Measurements from ENCODE around the gene EPHA10. TPM values are rescaled to one million over a fixed set of nuclear protein-coding genes. Genes with fewer than 3 reads are reported as not detected.

The EPHA10 gene
- total RNA-seq, 2 donors from 2014 or later: 0.74 to 1.00 TPM

DNA sequence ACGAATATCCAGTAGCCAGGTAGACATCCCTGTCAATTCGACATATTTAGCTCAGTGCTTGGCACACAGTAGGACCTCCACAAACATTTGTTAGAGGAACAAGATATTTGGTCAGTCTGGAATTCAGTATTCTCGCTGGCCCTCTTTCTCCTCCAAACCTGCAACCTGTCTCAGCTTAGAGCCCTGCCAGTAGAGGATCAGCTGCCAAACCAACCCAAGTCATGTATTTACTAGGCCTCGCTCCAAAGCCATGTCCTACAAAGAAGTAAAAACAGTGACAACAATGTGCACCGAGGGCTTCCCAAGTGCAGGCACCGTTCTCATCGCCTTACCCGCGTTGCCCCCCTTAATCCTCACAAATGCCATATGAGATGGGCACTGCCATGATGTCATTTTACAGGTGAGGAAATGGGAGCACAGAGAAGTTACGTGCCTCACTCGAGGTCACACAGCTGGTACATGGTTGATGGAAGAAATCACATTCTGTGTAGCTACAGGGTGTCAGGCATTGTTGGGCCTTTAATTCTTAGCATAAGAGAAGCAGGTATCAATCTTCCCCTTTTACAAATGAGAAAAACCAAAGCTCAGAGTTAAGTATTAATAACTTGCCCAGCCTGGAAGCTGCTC is 98.6 kb downstream of the EPHA10 start:
- Mint-ChIP-seq H3K27ac (no peak overlapping the region), H3K9me3 (no peaks in the 10 kb centered on the region), H3K4me1 (ENCODE audit: low read depth) (no peaks in the 10 kb centered on the region), H3K4me3 (no peak overlapping the region), H3K27me3 (ENCODE audit: low read depth) (peaks cover 4% of the 10 kb centered on the region), H3K36me3 (ENCODE audit: insufficient read depth in 2 of 2) (no peaks in the 10 kb centered on the region)
- no peak for ATAC-seq (replicated peaks in 1 of 2)
- DNase-seq: no peak

Other genes with a start within 250 kb of the EPHA10 start
- gene SNIP1, start 210.8 kb downstream of the EPHA10 start, total RNA-seq: 10 to 100 TPM; 26.5 to 29.1 TPM
- under 1 TPM; 0.41 to 0.81 TPM for gene DNALI1, start 208.2 kb downstream of the EPHA10 start, total RNA-seq
- 10 to 100 TPM; 47.3 to 52.9 TPM for gene GNL2, start 169.2 kb downstream of the EPHA10 start, total RNA-seq
- not detected for gene RSPO1, start 130.2 kb downstream of the EPHA10 start, total RNA-seq
- gene CDCA8, start 72.6 kb downstream of the EPHA10 start, total RNA-seq: 10 to 100 TPM; 65.8 to 94.0 TPM
- 1 to 10 TPM; 1.9 to 2.4 TPM for gene MANEAL, start 28.7 kb upstream of the EPHA10 start, total RNA-seq
- gene C1orf122, start 42.7 kb upstream of the EPHA10 start, total RNA-seq: 10 to 100 TPM; 21.1 to 21.8 TPM
- gene YRDC, start 43.1 kb upstream of the EPHA10 start, total RNA-seq: 10 to 100 TPM; 30.0 to 31.3 TPM
- 10 to 100 TPM; 26.8 to 28.1 TPM for gene MTF1, start 94.5 kb upstream of the EPHA10 start, total RNA-seq
- 10 to 100 TPM; 44.7 to 53.6 TPM for gene INPP5B, start 181.9 kb upstream of the EPHA10 start, total RNA-seq
- gene SF3A3, start 224.9 kb upstream of the EPHA10 start, total RNA-seq: 10 to 100 TPM; 67.9 to 81.4 TPM
- gene FHL3, start 240.4 kb upstream of the EPHA10 start, total RNA-seq: 10 to 100 TPM; 32.7 to 34.5 TPM
- 10 to 100 TPM; 28.4 to 31.7 TPM for gene UTP11, start 247.6 kb upstream of the EPHA10 start, total RNA-seq

Data from activated T-cell treated with anti-CD3 and anti-CD28 coated beads, Interleukin-2, amount 50 U/mL, for 72 hours (primary cell).